ENCODE data around the gene GPR32. TPM values are rescaled to one million over a fixed set of nuclear protein-coding genes. Genes with fewer than 3 reads are reported as not detected.

Gene GPR32
- total RNA-seq, 6 donors from 2014 or later: not detected

DNA sequence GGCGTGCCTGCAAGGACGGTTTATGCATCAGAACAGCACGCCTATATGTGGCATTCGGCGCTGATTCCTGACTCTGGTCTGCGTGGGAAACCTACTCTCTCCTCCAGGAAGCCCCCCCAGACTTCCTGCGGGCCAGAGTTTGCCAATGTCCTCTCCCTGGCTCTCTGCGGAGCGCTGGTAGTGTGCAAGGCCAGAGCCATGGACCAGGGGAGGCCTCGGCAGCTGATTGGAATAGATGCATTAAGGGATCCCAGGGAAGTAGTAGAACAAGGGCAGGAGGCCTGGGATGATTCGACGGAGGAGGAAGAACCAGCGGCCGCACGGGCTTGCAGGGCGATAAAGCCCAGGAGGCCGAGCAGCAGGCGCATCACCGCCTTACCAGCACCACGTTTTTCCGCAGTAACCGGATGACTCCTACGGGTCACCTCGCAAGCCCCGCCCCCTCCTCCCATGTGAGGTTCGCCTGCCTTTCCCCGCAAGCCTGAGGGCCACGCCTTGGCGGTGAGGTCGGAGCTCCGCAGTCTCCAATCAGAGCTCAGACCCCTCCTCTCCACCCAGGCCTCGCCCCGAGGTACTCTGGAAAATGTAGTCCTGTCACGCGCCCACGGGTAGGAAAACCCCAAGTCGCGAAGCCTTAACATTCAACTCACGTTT lies 42.1 kb upstream of the GPR32 start:
- Histone ChIP-seq H3K27ac (no peak overlapping the region), H3K9me3 (no peaks in the 10 kb centered on the region), H3K4me1 (peaks cover 12 to 28% (median 24%) of the 10 kb centered on the region in 4 donors), H3K27me3 (peaks cover 0 to 11% (median 2%) of the 10 kb centered on the region in 4 donors), H3K36me3 (no peaks in the 10 kb centered on the region), H3K4me3 (no peak overlapping the region)
- peak in 1 of 2 donors; percentile 16 for ATAC-seq (ENCODE audit: low FRiP score in 2 of 2)
- DNase-seq: peak; percentile 61 to 83
- no peak for TF ChIP-seq POLR2AphosphoS5 (IDR thresholded peaks at IDR 0.05)
- no peak for TF ChIP-seq EP300 (IDR thresholded peaks at IDR 0.05)
- TF ChIP-seq, protein P1, sequence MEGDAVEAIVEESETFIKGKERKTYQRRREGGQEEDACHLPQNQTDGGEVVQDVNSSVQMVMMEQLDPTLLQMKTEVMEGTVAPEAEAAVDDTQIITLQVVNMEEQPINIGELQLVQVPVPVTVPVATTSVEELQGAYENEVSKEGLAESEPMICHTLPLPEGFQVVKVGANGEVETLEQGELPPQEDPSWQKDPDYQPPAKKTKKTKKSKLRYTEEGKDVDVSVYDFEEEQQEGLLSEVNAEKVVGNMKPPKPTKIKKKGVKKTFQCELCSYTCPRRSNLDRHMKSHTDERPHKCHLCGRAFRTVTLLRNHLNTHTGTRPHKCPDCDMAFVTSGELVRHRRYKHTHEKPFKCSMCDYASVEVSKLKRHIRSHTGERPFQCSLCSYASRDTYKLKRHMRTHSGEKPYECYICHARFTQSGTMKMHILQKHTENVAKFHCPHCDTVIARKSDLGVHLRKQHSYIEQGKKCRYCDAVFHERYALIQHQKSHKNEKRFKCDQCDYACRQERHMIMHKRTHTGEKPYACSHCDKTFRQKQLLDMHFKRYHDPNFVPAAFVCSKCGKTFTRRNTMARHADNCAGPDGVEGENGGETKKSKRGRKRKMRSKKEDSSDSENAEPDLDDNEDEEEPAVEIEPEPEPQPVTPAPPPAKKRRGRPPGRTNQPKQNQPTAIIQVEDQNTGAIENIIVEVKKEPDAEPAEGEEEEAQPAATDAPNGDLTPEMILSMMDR (IDR thresholded peaks at IDR 0.05): no peak
- TF ChIP-seq POLR2A (IDR thresholded peaks at IDR 0.05): no peak
- WGBS, 2 donors: 8 to 25% methylated on average over 24 to 38 of the region's 39 CpGs

DNA sequence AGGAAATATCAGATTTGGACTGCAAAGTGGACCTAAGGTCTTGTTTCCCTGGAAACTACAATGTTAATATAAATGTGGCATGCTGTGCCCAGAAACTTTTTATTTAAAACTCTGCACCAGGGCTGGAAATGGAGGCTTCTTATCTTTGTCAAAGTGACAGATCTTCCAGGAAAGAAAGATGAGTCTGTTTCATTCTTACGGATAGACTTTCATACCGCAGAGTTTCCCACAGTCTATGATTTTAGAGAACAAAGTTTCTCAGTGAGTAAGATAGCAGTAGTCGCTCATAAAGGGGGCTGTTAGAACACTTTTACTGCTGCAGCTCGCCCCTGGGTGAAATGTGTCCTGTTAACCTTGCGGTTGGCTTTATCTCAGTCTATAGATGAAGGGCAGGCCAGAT lies 40.4 kb upstream of the GPR32 start:
- H3K27me3 ChIP-seq: no peaks in the 10 kb centered on the region
- H3K4me1 ChIP-seq: peaks cover 9 to 13% (median 12%) of the 10 kb centered on the region in 4 donors
- H3K27ac ChIP-seq: no peak overlapping the region
- no peak overlapping the region for H3K4me3 ChIP-seq
- TF ChIP-seq POLR2AphosphoS5 (IDR thresholded peaks at IDR 0.05) (no peak), POLR2A (IDR thresholded peaks at IDR 0.05) (no peak), EP300 (IDR thresholded peaks at IDR 0.05) (no peak)
- TF ChIP-seq, protein P1 (IDR thresholded peaks at IDR 0.05): no peak
- DNase-seq (no peak), ATAC-seq (ENCODE audit: low FRiP score in 2 of 2) (no peak)
- 78% methylated on average over 5 of the region's 5 CpGs for WGBS, 2 donors
- no peaks in the 10 kb centered on the region for H3K36me3 ChIP-seq
- no peaks in the 10 kb centered on the region for H3K9me3 ChIP-seq

DNA sequence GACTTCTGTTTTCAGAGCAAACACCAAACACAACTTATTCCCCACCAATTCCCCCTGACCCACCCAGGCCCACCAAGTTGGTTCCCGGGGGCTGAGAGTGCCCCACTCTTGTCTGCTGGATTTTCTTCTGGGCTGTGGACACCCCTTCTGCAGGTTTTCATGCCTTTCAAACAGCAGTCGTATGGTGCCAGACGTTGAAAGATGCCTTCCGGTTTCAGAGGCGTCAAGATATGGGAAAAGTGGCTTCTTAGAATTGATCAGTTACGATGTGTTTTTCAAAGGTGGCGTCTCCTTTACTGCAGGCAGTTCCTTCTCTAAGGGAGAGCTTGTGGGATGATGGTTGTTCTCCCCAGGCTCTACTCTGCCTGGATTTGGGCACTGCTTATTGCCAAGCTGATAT lies 34.4 kb upstream of the GPR32 start:
- no peak for TF ChIP-seq POLR2AphosphoS5 (IDR thresholded peaks at IDR 0.05)
- no peak for TF ChIP-seq EP300 (IDR thresholded peaks at IDR 0.05)
- TF ChIP-seq, protein P1 (IDR thresholded peaks at IDR 0.05): no peak
- TF ChIP-seq POLR2A (IDR thresholded peaks at IDR 0.05): no peak
- no peak overlapping the region for H3K4me3 ChIP-seq
- 51 to 63% methylated on average over 7 of the region's 7 CpGs for WGBS, 2 donors
- H3K36me3 ChIP-seq: no peaks in the 10 kb centered on the region
- no peaks in the 10 kb centered on the region for H3K4me1 ChIP-seq
- no peak overlapping the region for H3K27ac ChIP-seq
- DNase-seq: no peak
- H3K27me3 ChIP-seq: no peaks in the 10 kb centered on the region
- ATAC-seq (ENCODE audit: low FRiP score in 2 of 2): no peak
- H3K9me3 ChIP-seq: no peaks in the 10 kb centered on the region

DNA sequence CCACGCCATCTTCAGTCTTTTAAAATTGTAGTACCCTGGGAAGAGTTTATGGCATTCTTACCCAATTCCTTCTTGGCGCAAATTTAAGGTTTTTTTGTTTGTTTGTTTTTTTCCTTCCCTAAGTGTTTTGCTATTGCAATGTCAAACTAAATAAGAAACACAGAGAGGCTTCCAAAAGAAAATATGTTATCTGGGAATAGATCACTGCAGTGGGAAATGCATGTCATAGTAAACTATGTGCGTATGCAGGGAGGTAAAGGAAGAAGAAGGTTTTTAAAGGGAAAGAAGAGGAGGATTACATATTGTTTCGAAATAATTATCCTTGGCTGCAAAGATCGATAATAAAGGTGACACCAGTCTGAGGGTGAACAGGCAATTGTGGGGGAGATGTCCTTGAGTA lies 33.9 kb upstream of the GPR32 start:
- WGBS, 2 donors: 57 to 69% methylated on average over 5 of the region's 5 CpGs
- no peak for DNase-seq
- Histone ChIP-seq H3K36me3 (no peaks in the 10 kb centered on the region), H3K4me1 (no peaks in the 10 kb centered on the region), H3K27me3 (no peaks in the 10 kb centered on the region), H3K27ac (no peak overlapping the region), H3K4me3 (no peak overlapping the region), H3K9me3 (no peaks in the 10 kb centered on the region)
- TF ChIP-seq, protein P1 (IDR thresholded peaks at IDR 0.05): no peak
- no peak for TF ChIP-seq POLR2A (IDR thresholded peaks at IDR 0.05)
- TF ChIP-seq POLR2AphosphoS5 (IDR thresholded peaks at IDR 0.05): no peak
- no peak for TF ChIP-seq EP300 (IDR thresholded peaks at IDR 0.05)
- ATAC-seq (ENCODE audit: low FRiP score in 2 of 2): no peak
